Karpas-422 (cell line): ENCODE measurements around the gene MTERF1. TPM values are rescaled to one million over a fixed set of nuclear protein-coding genes. Genes with fewer than 3 reads are reported as not detected.
"Not testable (repeated sequence)": the region's sequence is repeated elsewhere in the genome, so short reads cannot be mapped to it uniquely, and the experiment has no call there.

Experiments
- DNase-seq: peaks from one replicate; pipeline ENCODE4 v3.0.0-alpha.2; 2015
- H2AFZ ChIP-seq: fragments of 200-600 bp; sonication (generic); 2 replicates; pipeline ENCODE4 v1.6.1; 2014; ENCODE audit warnings: antibody characterized with exemption, low read length, mixed read lengths
- H3K27ac ChIP-seq: fragments of 200-600 bp; sonication (generic); 2 replicates; pipeline ENCODE4 v1.5.1; 2014; ENCODE audit warnings: mild to moderate bottlenecking, low read length, moderate library complexity
- H3K27me3 ChIP-seq: fragments of 200-600 bp; sonication (generic); 2 replicates; pipeline ENCODE4 v1.6.1; 2014; ENCODE audit warnings: low read length, mixed read lengths
- H3K36me3 ChIP-seq: fragments of 200-600 bp; sonication (generic); 2 replicates; pipeline ENCODE4 v1.6.1; 2014; ENCODE audit warnings: low read length, mixed read lengths; ENCODE audit not compliant: insufficient read depth
- H3K4me1 ChIP-seq: fragments of 200-600 bp; sonication (generic); 2 replicates; pipeline ENCODE4 v1.6.1; 2014; ENCODE audit warnings: mild to moderate bottlenecking, low read length, mixed read lengths
- H3K4me2 ChIP-seq: fragments of 200-600 bp; sonication (generic); 2 replicates; pipeline ENCODE4 v1.6.1; 2014; ENCODE audit warnings: low read length, low read depth, mild to moderate bottlenecking; ENCODE audit not compliant: poor library complexity, severe bottlenecking
- H3K4me3 ChIP-seq: fragments of 200-600 bp; sonication (generic); 2 replicates; pipeline ENCODE4 v1.5.1; 2014; ENCODE audit warnings: mild to moderate bottlenecking, antibody characterized with exemption, low read length, mixed read lengths
- H3K79me2 ChIP-seq: fragments of 200-600 bp; sonication (generic); 2 replicates; pipeline ENCODE4 v1.6.1; 2014; ENCODE audit warnings: mild to moderate bottlenecking, low read length, mixed read lengths
- H3K9ac ChIP-seq: fragments of 200-600 bp; sonication (generic); 2 replicates; pipeline ENCODE4 v1.6.0; 2014; ENCODE audit warnings: low read length
- H3K9me2 ChIP-seq: fragments of 200-600 bp; sonication (generic), shearing (Covaris generic); replicated peaks from 2 replicates; pipeline ENCODE4 v1.6.0; 2014; ENCODE audit warnings: mild to moderate bottlenecking, low read length, moderate library complexity; ENCODE audit not compliant: insufficient read depth
- H3K9me3 ChIP-seq: fragments of 300-700, 200-600 bp; sonication (generic); 2 replicates; pipeline ENCODE4 v1.6.1; 2014; ENCODE audit warnings: low read length, mixed read lengths
- H4K20me1 ChIP-seq: fragments of 200-600 bp; sonication (generic); 2 replicates; pipeline ENCODE4 v1.6.1; 2014; ENCODE audit warnings: mild to moderate bottlenecking, antibody characterized with exemption, low read length, low read depth; ENCODE audit not compliant: insufficient read depth
- total RNA-seq: library from RNA; depleted of rRNA; stranded (reverse); fragments of >200 nt; shearing (Covaris generic); gene quantifications from 2 replicates; pipeline ENCODE4 v1.2.3, GENCODE V29; 2014; ENCODE audit warnings: low replicate concordance

Gene MTERF1
- total RNA-seq, 1 experiment from 2014 or later: 25.5 TPM

DNA sequence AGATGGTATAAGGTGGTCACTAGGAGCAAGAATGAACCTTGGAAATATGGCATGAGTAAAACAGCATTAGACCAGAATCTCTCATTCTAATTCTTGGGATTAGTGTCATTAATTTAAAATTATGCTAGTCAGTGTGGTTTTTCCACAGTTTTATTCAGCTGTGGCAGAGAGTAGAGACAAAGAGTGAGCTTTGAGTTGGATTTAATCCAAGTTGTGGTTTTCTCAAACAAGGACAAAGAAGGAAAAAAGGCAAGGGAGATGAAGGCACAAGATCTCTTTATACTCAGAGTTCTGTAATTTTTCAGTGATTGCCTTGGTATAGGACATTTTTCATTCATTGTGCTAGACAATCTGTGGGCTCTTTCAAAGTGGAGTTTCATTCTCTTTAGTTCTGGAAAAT is 32.0 kb upstream of the MTERF1 start:
- Histone ChIP-seq H3K4me1 (no peaks in the 10 kb centered on the region), H4K20me1 (no peaks in the 10 kb centered on the region), H3K9me2 (no peaks in the 10 kb centered on the region), H3K79me2 (no peaks in the 10 kb centered on the region), H3K9me3 (no peaks in the 10 kb centered on the region), H3K9ac (no peak overlapping the region), H3K27me3 (no peaks in the 10 kb centered on the region), H3K27ac (no peak overlapping the region), H3K4me2 (no peak overlapping the region), H3K36me3 (no peaks in the 10 kb centered on the region), H3K4me3 (no peak overlapping the region), H2AFZ (no peak overlapping the region)
- DNase-seq: no peak

GRCh38 chr7:91911121-91911520 is 30.6 kb upstream of the MTERF1 start:
- no peak for DNase-seq
- Histone ChIP-seq H3K4me3 (no peak overlapping the region), H3K9ac (no peak overlapping the region), H3K4me1 (no peaks in the 10 kb centered on the region), H3K36me3 (no peaks in the 10 kb centered on the region), H3K27me3 (no peaks in the 10 kb centered on the region), H4K20me1 (no peaks in the 10 kb centered on the region), H3K4me2 (no peak overlapping the region), H2AFZ (no peak overlapping the region), H3K9me2 (no peaks in the 10 kb centered on the region), H3K9me3 (no peaks in the 10 kb centered on the region), H3K27ac (no peak overlapping the region), H3K79me2 (no peaks in the 10 kb centered on the region)

DNA sequence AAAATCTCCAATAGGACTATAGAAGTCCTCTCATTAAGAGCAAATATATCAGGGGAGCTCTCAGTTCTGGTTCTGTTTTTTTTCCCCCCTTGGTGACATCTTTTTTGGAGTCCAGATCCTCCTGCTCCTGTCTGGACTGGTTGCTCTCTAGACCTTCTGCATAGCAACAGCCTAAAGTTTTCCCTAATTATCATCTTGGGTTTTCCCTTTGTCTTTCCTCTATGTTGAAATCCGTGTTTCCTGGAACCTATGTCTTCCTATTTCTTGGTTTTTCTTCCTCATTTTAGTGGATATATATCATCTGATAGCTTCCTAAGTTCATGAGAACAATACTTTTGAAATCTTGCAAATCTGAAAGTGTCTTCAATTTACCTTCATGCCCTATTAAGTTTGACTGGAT is 29.7 kb upstream of the MTERF1 start:
- Histone ChIP-seq H3K27ac (no peak overlapping the region), H3K4me3 (no peak overlapping the region), H3K9me2 (no peaks in the 10 kb centered on the region), H3K27me3 (no peaks in the 10 kb centered on the region), H3K4me1 (no peaks in the 10 kb centered on the region), H4K20me1 (no peaks in the 10 kb centered on the region), H3K9ac (no peak overlapping the region), H3K36me3 (no peaks in the 10 kb centered on the region), H3K9me3 (no peaks in the 10 kb centered on the region), H3K4me2 (no peak overlapping the region), H3K79me2 (no peaks in the 10 kb centered on the region), H2AFZ (no peak overlapping the region)
- DNase-seq: no peak

GRCh38 chr7:91899563-91899962 is 19.1 kb upstream of the MTERF1 start:
- H3K27me3 ChIP-seq: no peaks in the 10 kb centered on the region
- H3K36me3 ChIP-seq: no peaks in the 10 kb centered on the region
- no peaks in the 10 kb centered on the region for H3K9me3 ChIP-seq
- no peaks in the 10 kb centered on the region for H3K4me1 ChIP-seq
- no peak overlapping the region for H3K9ac ChIP-seq
- no peak overlapping the region for H2AFZ ChIP-seq
- no peak overlapping the region for H3K4me2 ChIP-seq
- no peaks in the 10 kb centered on the region for H3K9me2 ChIP-seq
- H4K20me1 ChIP-seq: no peaks in the 10 kb centered on the region
- no peaks in the 10 kb centered on the region for H3K79me2 ChIP-seq
- DNase-seq: no peak
- H3K27ac ChIP-seq: no peak overlapping the region
- no peak overlapping the region for H3K4me3 ChIP-seq

GRCh38 chr7:91898240-91898992 is 17.9 kb upstream of the MTERF1 start:
- H2AFZ ChIP-seq: no peak overlapping the region
- H3K4me2 ChIP-seq: no peak overlapping the region
- no peaks in the 10 kb centered on the region for H3K9me3 ChIP-seq

DNA sequence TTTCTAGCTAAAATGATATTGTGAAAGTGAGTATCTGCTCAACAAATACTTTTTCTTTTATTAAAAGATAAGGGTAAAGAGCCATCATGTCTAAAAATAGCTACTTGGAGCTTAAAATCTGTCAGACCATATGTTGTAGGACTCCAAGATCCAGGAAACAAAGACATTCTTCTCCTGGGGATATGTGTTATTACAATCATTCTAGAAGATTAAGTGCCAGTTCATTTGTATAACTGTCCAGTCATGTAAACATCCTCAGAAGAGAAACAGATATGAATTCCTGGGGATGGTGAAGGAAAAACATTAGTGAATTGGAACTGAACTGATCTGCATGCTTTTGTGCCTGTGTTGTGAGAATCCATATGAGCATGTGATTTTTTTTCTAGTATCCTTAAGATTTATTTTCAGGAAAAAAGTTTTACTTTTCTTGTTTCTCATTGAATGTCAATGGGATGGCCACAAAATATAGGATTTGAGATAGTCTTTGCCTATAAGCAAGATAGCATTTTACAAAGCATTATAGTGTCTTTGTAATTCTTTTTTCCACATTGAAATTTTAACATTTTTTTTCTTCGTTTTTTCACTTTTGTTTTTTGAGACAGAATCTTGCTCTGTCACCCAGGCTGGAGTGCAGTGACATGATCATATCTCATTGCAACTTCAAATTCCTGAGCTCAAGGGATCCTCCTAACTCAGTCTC is 14.4 kb upstream of the MTERF1 start:
- no peaks in the 10 kb centered on the region for H3K27me3 ChIP-seq
- no peaks in the 10 kb centered on the region for H3K36me3 ChIP-seq
- no peaks in the 10 kb centered on the region for H4K20me1 ChIP-seq
- H2AFZ ChIP-seq: no peak overlapping the region
- no peak overlapping the region for H3K4me3 ChIP-seq
- no peak overlapping the region for H3K4me2 ChIP-seq
- no peak overlapping the region for H3K9ac ChIP-seq
- H3K9me3 ChIP-seq: no peaks in the 10 kb centered on the region
- DNase-seq: no peak
- H3K79me2 ChIP-seq: no peaks in the 10 kb centered on the region
- H3K9me2 ChIP-seq: no peaks in the 10 kb centered on the region
- no peaks in the 10 kb centered on the region for H3K4me1 ChIP-seq
- no peak overlapping the region for H3K27ac ChIP-seq

More at GRCh38 chr7:91898240-91898992, 17.9 kb upstream of the MTERF1 start:
- Histone ChIP-seq H3K9ac (no peak overlapping the region), H3K4me1 (no peaks in the 10 kb centered on the region), H4K20me1 (no peaks in the 10 kb centered on the region), H3K9me2 (no peaks in the 10 kb centered on the region), H3K4me3 (no peak overlapping the region), H3K79me2 (no peaks in the 10 kb centered on the region), H3K27ac (no peak overlapping the region), H3K27me3 (no peaks in the 10 kb centered on the region), H3K36me3 (no peaks in the 10 kb centered on the region)
- DNase-seq: no peak

GRCh38 chr7:91893699-91894098 is 13.2 kb upstream of the MTERF1 start:
- not testable (repeated sequence) for H3K9me3 ChIP-seq, H3K9me2 ChIP-seq, H3K79me2 ChIP-seq, H3K4me1 ChIP-seq, H3K4me3 ChIP-seq, H3K36me3 ChIP-seq, H4K20me1 ChIP-seq, H2AFZ ChIP-seq, DNase-seq, H3K27me3 ChIP-seq, H3K4me2 ChIP-seq, H3K27ac ChIP-seq, H3K9ac ChIP-seq

- no peaks in the 10 kb centered on the region for H4K20me1 ChIP-seq
- H3K79me2 ChIP-seq: no peaks in the 10 kb centered on the region
- H3K27me3 ChIP-seq: no peaks in the 10 kb centered on the region
- H3K4me1 ChIP-seq: no peaks in the 10 kb centered on the region
- no peaks in the 10 kb centered on the region for H3K36me3 ChIP-seq
- no peak overlapping the region for H2AFZ ChIP-seq
- no peak overlapping the region for H3K9ac ChIP-seq
- DNase-seq: no peak
- H3K9me3 ChIP-seq: no peaks in the 10 kb centered on the region
- H3K27ac ChIP-seq: no peak overlapping the region
- no peaks in the 10 kb centered on the region for H3K9me2 ChIP-seq
- H3K4me3 ChIP-seq: no peak overlapping the region
- H3K4me2 ChIP-seq: no peak overlapping the region
These were observed 12.4 kb upstream of the MTERF1 start for GRCh38 chr7:91892821-91893340.
